A204.1 (cell line): ENCODE data around the gene SARDH.

Source experiments
- FAIRE-seq: peaks from 2 replicates; lab custom pipeline; 2012; peaks lifted over from hg19 to GRCh38; lab: Jason Lieb, UNC

Gene SARDH

GRCh38 chr9:133701981-133702797 lies 36.0 kb downstream of the SARDH start:
- FAIRE-seq = no peak

DNA sequence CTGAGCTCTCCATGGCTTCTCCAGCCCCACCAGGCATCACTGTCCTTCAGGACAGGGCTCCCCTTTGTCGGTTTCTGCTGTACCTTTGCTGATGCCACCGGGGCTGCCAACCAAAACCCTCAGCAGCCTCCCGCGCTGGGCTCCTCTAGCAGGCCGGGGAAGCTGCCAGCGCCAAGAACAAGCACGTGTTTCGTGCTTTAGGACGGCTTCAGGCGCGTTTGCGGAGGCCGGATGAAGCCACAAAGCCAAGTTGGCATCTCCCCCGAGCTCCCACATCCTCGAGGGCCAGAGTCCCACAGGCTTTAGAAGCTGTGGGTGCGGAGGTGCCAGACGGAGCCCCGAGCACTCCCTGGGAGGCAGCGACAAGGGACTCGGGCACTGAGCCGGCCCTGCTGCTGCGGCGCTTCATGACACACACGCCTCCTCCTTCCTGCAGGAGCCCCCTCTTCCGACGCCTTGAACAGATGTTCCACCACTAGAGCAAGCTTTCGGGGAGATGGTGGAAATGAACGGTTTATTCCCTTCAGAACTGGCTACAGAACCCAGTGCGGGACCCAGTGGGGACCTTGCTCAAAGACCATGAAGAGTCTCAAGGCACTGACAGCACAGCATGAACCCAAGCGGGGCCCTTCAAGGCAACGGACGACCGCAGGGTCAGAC lies 36.7 kb downstream of the SARDH start:
- FAIRE-seq = no peak

GRCh38 chr9:133700819-133701320 lies 37.3 kb downstream of the SARDH start:
- FAIRE-seq = no peak

GRCh38 chr9:133699546-133699945 lies 38.6 kb downstream of the SARDH start:
- no peak for FAIRE-seq

- no peak for FAIRE-seq
These were observed 42.1 kb downstream of the SARDH start for GRCh38 chr9:133696071-133696472.

DNA sequence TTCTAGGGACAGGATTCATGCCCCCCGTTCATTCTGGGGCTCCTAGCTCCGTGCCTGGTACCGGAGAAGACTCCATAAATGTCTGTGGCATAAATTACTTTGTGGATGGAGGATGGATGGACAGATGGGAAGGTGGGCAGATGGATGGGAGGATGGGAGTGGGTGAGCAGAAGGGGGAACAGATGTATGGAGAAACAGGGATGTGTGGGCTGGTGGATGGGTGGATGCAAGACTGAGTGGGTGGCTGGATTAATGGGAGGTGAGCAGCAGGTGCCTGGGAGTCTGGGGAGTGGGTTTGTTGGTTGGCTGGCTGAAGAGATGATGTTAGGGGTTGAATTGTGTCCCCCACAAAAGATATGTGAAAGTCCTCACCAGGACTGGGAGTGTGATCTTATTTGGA lies 43.5 kb downstream of the SARDH start:
- FAIRE-seq = no peak

GRCh38 chr9:133693703-133694529 lies 44.2 kb downstream of the SARDH start:
- FAIRE-seq = no peak

GRCh38 chr9:133693116-133693515 lies 45.0 kb downstream of the SARDH start:
- no peak for FAIRE-seq

DNA sequence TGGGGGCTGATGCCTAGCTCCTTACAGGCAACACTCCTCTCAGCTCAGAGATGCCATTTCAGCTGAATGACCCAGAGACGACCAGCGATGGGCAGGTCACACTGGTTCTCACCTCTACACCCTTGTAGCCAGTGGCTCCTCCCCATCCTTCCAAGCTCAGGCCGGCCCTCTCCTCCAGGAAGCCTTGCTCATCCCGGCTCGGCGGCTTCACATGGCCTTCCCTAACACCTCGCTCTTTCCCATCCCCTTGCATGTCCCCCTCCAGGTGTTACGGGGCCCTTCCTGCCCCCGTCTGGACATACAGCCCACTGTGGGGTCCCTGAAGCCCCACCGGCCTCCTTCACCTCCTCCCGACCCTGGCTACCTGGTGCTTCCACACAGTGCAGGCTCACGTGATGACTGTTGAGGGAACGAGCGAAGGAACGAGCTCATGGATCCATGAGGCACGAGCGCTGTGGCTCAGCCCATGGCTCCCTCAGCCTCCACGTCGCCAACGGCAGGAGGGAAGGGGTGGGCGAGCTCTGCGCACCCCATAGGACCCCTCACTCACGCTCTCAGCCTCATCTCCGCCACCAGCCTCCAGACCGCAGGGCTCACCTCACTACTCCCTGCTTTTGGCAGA lies 45.7 kb downstream of the SARDH start:
- no peak for FAIRE-seq

DNA sequence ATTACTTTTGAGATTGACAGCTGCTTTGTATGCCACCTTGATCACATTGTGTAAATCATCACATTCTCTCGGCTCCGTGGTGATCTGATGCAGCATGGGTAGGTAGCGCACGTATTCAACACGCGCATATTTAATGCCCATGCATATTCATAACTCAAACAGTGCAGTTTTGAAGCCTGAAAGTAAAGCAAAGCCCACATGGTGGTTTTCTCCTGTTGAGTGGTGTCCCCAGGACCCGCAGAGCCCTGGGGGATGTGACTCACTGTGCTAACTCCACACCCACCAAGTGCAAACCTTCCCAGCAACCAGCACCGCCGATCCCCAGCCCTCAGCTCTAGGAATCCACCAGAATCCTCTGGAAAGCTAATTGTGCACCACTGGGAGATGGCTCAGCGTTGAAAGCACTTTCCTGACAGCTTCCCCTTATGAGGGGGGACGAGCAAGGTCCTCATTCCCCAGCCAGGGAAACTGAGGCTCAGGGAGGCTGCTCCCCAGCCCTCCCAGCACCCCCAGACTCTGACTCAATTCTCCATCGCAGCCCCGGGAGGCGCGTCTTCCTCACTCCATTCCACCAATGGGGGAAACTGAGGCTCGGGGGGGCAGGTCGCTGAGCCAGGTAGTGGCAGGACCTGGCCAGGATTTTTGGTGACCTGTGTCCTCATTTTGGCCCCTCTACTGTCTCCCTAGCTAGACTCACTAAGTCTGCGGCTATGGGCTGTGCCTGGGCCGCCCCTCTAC lies 46.4 kb downstream of the SARDH start:
- FAIRE-seq = no peak

DNA sequence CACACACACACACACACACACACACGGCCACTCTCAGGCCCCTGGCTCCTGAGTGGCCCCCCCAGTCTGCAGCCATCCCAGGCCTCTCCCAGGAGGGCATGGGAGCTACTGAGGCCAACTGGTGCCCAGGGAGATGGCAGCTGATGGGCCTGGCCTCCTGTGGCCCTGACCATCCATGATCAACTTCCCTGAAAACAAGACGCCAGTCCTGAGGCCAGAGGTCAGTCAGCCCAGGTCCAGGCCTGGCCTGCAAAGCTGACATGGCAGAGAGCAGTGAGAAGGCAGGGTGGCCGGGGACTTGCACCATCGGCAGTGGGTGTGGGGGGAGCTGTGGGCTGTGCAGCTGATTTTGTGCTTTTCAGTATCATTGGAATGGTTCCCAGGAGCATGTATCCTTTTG lies 47.0 kb downstream of the SARDH start:
- no peak for FAIRE-seq

DNA sequence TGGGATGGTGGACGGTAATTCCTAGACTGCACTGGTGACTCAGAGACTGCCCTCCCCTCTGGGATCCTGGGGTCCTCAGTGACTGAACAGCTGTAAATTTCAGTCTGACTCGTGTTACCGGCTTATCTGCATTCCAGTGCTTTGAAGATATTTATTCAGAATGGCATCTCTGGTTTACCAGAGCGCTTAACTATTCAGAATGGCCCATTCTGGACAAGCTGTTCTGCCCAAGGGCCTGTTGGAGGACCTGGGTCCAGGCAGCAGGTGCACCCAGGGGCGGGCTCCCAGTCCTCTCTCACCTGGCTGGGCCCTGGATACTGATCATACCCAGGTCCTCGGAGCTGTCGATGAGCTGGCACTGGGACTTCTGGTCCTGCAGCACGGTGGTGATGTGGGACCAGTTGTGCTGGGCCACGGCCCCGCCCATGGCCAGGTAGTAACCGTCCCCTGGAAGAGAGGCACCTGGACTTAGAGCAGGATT lies 48.0 kb downstream of the SARDH start:
- FAIRE-seq = no peak

- no peak for FAIRE-seq
These were observed 48.9 kb downstream of the SARDH start for GRCh38 chr9:133689151-133689763.

GRCh38 chr9:133687856-133688761 lies 50.0 kb downstream of the SARDH start:
- no peak for FAIRE-seq

- no peak for FAIRE-seq
These were observed 51.2 kb downstream of the SARDH start for GRCh38 chr9:133686642-133687575.

DNA sequence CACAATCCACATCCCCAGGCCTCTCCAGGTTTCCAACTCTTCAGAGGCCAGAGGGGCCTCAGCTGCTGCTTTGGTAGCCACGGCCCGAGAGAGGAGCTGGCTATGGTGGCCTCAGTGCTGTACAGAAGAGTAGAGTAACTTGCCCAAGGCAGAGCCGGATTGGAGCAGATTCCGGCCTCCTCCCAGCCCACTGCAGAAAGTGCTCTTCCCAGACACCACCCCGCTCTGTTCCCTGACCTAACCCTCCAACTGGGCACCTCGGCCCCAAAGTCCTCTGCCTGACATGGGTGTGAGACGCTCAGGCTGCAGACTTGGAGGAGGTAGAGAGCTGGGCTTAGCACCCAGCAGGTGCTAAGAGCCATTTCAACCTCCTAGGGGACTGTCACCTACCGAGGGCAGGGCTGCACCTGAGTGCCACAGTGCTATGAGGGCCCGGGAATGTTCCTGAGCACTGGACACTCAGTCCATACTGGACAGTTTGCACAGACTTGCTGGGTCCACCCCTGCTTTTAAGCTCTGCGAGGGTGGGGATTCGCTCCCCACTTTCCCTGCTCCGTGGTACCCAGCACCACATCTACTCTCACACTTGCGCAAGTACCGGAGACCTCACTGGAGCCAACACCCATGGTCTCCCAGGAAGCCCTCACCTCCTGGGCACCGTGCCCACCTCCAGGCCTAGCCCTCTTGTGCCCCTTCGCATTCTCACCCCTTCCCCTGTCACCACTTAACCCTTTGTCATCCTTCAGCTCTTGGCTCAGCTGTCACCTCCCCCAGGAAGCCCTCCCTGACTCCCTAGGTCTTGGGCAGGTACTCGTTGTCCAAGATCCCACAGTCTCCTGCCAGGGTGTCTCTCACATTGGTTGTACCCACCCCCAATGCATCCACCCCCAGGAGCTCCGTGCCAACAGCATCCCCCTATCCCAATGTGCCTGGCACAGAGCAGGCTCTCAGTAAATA lies 52.2 kb downstream of the SARDH start:
- FAIRE-seq = no peak

GRCh38 chr9:133684936-133685361 lies 53.2 kb downstream of the SARDH start:
- FAIRE-seq = no peak
